HUES64 (cell line): ENCODE data around the gene EMC1.
"Not testable (repeated sequence)": the region's sequence is repeated elsewhere in the genome, so short reads cannot be mapped to it uniquely, and the experiment has no call there.

Experiments
- H3K27ac ChIP-seq: 2 replicates; pipeline ENCODE4 v1.7.0; 2013; ENCODE audit warnings: low read depth, low read length, inconsistent platforms
- H3K27me3 ChIP-seq: 2 replicates; pipeline ENCODE4 v1.6.1; 2013; ENCODE audit warnings: mild to moderate bottlenecking, low read length; ENCODE audit not compliant: insufficient read depth
- H3K36me3 ChIP-seq: 2 replicates; pipeline ENCODE4 v1.6.1; 2013; ENCODE audit warnings: mild to moderate bottlenecking, low read length; ENCODE audit not compliant: insufficient read depth
- H3K4me1 ChIP-seq: 2 replicates; pipeline ENCODE4 v1.6.1; 2013; ENCODE audit warnings: mild to moderate bottlenecking, low read length, moderate library complexity; ENCODE audit not compliant: insufficient read depth
- H3K4me3 ChIP-seq: 2 replicates; pipeline ENCODE4 v1.5.1; 2013; ENCODE audit warnings: mild to moderate bottlenecking, low read length, moderate library complexity
- H3K9ac ChIP-seq: 2 replicates; pipeline ENCODE4 v1.6.1; 2013; ENCODE audit warnings: mild to moderate bottlenecking, low read depth, low read length
- H3K9me3 ChIP-seq: 2 replicates; pipeline ENCODE4 v1.6.1; 2013; ENCODE audit warnings: low read depth, low read length; ENCODE audit not compliant: insufficient read depth
- WGBS: fragments of 150-250, 120-280 bp; methylation state at CpG from one replicate; pipeline ENCODE4 v1.1.7; 2013; ENCODE audit warnings: missing lambda C conversion rate; 5-methylcytosine and 5-hydroxymethylcytosine counted together

EMC1 gene

DNA sequence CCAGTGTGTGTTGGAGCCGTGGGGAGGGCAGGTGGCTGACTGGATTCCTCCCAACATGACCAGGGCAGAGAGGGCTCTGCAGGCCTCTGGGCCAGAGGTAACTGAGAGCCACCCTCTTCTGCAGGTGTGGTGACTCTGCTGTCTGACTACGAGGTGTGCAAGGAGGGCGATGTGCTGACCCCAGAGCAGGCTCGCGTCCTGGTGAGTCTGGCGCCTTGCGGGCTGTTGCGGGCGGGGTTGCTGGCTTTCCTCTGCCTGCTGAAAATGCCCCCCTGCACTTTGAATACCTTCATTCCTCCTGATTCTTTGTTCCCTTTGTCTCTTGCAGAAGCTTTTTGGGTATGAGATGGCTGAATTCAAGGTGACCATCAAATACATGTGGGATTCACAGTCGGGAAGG lies 7.0 kb upstream of the EMC1 start:
- Histone ChIP-seq H3K27me3 (no peaks in the 10 kb centered on the region), H3K4me1 (peaks cover 4% of the 10 kb centered on the region; the same call in 1 of the 2 replicates), H3K36me3 (peaks cover 65% of the 10 kb centered on the region), H3K4me3 (no peak overlapping the region), H3K27ac (no peak overlapping the region), H3K9me3 (no peaks in the 10 kb centered on the region), H3K9ac (no peak overlapping the region)
- WGBS: 96% methylated on average over 10 of the region's 10 CpGs

DNA sequence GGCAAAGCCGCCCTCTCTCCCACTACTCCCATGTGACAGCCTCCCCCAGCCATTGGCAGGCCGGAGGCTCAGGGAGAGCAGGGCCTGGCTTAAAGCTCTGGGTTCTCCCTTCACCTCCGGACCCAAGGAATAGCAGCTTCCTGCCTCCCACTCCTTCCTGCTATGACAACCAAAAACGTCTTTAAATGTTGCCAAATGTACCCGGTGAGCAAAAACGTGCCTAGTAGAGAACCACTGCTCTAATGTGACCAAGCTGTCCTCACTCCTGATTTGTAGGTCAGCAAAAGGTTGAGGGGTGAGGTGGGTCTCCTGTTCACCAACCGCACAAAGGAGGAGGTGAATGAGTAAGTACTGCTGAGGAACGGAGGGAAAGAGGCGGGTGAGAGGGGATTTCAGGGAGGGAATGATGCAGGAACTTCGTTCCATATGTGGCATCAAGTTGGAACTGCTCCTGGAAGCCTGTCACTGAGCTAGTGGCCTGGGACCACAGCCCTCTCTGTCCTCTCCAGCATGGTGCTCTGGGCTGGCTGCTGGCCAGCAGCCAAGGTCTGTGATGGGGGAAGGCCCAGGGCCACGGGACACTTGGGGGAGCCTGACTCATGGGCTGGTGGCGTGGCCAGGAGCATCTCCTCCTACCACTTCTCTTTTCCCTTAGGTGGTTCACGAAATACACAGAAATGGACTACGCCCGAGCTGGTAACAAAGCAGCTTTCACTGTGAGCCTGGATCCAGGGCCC lies 6.0 kb upstream of the EMC1 start:
- Histone ChIP-seq H3K27me3 (no peaks in the 10 kb centered on the region), H3K27ac (no peak overlapping the region), H3K4me3 (no peak overlapping the region), H3K9ac (no peak overlapping the region), H3K9me3 (no peaks in the 10 kb centered on the region), H3K36me3 (peaks cover 65% of the 10 kb centered on the region), H3K4me1 (peaks cover 11% of the 10 kb centered on the region)
- WGBS: 92% methylated on average over 15 of the region's 15 CpGs

DNA sequence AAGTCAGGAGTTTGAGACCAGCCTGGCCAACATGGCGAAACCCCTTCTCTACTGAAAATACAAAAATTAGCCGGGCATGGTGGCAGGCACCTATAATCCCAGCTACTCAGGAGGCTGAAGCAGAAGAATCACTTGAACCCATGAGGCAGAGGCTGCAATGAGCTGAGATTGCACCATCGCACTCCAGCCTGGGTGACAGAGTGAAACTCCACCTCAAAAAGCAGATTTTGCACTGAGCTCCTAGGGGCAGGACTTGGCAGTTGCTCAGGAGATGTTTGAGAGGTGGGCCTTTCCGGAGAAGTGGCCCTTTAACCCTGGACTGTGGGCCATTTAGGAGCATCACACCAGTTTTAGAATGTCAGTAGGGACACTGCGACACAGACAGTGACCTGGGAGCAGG lies 5.0 kb upstream of the EMC1 start:
- 95% methylated on average over 5 of the region's 5 CpGs for WGBS
- not testable (repeated sequence) for H3K9me3 ChIP-seq, H3K4me3 ChIP-seq, H3K27me3 ChIP-seq, H3K9ac ChIP-seq, H3K27ac ChIP-seq
- peaks cover 65% of the 10 kb centered on the region for H3K36me3 ChIP-seq
- H3K4me1 ChIP-seq: peaks cover 11% of the 10 kb centered on the region

DNA sequence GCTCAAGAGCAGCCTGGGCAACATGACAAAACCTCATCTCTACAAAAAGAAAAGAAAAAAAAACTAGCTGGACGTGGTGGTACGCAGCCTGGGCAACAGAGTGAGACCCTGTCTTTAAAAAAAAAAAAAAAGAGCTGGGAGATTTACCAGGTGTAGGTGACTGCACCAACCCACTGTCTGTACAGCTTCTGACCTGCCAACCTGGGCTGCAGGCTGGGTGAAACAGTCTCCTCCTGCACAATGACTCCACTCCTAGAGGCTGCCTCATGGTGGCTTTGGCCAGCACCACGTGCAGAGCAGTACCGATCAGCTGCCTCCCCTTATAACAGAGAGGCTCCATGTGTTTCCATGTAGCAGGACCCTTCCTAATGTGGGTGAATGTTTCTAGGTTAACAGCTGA lies 4.0 kb upstream of the EMC1 start:
- Histone ChIP-seq H3K9me3 (no peaks in the 10 kb centered on the region), H3K27ac (no peak overlapping the region), H3K4me3 (no peak overlapping the region), H3K27me3 (no peaks in the 10 kb centered on the region), H3K9ac (no peak overlapping the region), H3K36me3 (peaks cover 58% of the 10 kb centered on the region), H3K4me1 (peaks cover 12% of the 10 kb centered on the region)
- WGBS: 99% methylated on average over 4 of the region's 4 CpGs

DNA sequence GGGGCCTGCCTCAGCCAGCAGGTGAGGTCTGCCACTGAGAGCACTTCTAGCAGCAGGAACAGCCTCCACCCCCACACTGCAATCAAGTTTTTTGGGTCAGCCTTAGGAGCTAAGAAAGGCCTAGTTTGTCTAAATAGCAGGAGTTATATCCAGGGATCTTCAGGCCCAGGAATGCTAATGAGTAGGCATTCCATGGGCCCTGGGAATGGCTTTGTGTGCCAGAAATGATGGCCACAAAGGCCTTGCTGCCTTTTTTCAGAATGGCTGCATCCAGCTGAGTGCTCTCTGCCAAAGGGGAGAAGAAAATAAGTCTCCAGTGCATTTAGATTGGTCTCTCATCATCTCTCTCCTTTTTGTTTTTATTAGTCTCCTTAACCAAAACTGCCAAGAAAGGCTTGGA lies 3.1 kb upstream of the EMC1 start:
- H3K36me3 ChIP-seq: peaks cover 49% of the 10 kb centered on the region
- H3K9me3 ChIP-seq: no peaks in the 10 kb centered on the region
- no peaks in the 10 kb centered on the region for H3K27me3 ChIP-seq
- no peak overlapping the region for H3K9ac ChIP-seq
- H3K4me1 ChIP-seq: peaks cover 14% of the 10 kb centered on the region
- H3K4me3 ChIP-seq: no peak overlapping the region
- H3K27ac ChIP-seq: peak overlapping the region; percentile 46; the same call in 1 of the 2 replicates

DNA sequence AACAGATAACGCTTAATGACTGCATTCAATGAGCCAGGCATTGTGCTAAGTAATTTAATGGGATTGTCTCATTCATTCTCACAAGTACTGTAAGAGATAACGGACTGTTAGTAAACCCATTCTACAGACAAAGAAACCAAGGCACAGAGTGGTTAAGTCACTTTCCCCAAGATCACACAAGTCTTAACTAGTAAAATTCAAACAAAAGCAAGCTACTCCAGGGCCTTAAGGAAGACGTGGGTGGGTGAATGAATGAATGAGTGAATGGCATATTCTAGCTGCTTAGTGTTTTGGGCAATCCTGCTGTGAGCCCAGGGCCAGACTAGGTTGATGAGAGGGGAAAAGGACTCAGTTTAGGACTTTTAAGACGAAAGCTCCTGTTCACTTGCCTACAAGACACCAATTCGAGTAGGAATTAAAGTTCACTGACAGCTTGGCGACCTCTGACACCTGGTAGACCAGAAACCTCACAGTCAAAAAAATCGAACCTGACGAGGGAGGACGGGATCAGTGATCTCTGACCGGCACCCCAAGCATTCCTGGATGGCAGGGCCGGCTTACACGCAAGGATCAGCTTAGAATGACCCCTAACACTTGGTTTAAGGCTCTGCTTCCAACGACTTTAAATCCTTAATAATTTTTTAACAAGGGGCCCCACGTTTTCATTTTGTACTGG lies 557 bp downstream of the EMC1 start:
- 15% methylated on average over 14 of the region's 14 CpGs for WGBS
- Histone ChIP-seq H3K9me3 (no peaks in the 10 kb centered on the region), H3K4me1 (peaks cover 14% of the 10 kb centered on the region), H3K4me3 (peak overlapping the region; percentile 99), H3K36me3 (peaks cover 16% of the 10 kb centered on the region), H3K9ac (peak overlapping the region; percentile 100), H3K27ac (peak overlapping the region; percentile 99), H3K27me3 (no peaks in the 10 kb centered on the region)

DNA sequence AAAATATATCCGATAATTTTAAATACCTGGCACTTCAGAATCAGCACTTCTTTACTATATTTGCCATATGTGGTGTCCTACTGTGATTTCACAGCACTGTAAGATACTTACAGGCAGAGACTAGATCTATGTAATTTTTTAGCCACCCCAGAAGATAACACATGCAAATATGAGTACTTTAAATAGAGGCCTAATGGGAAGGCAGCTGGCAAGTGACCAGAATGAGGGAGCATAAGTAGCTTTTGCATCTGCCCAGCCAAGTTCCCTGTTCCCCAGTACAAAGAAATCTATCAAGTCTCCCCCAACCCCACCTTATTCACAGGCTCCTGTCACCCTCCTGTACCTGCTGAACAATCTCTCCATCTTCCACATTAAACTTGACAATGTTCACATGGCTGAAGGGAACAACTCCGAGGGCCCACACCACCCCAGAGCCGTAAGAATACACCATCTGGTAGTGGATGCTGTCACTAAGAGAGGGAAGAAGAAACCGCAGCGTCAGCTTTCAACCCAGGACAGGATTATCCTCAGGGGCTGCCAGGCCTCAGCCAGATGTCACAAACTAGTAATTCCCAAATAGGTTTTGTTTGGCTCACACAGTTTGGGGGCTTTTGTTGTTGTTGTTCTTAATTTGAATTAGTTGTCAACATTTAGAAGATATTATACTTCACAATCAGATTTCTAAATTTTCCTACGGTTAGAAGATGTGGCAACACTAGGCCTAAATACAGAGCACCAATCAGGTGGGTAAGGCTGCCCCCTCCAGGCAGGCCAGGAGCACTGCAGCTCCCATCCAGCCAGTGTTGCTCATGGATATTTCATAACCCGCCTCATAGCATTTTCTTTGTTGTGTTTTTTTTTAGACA lies 10.4 kb downstream of the EMC1 start:
- Histone ChIP-seq H3K36me3 (peaks cover 86% of the 10 kb centered on the region), H3K4me3 (no peak overlapping the region), H3K9ac (no peak overlapping the region), H3K27ac (no peak overlapping the region), H3K4me1 (no peaks in the 10 kb centered on the region), H3K9me3 (no peaks in the 10 kb centered on the region), H3K27me3 (no peaks in the 10 kb centered on the region)
- 88% methylated on average over 7 of the region's 7 CpGs for WGBS

DNA sequence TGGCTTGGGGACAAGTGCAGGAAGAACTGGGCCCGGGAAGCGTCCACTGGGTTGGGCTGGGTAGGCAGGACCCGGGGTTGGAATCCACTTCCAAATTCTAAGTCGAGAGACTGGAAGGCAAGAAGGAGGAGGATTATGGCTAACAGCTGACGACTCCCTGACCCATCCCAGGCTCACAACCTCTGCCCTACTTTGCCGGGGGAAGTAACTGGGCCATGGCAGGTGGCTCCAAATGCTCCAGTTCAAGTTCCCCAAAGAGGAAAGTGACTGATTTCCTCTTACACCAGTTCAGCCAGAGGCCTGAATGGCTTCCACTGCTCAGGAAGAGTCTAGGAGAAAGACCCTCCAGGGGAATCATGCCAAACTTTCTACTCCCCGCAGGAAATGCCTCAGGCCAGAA lies 11.4 kb downstream of the EMC1 start:
- Histone ChIP-seq H3K36me3 (peaks cover 92% of the 10 kb centered on the region), H3K4me1 (no peaks in the 10 kb centered on the region), H3K27me3 (no peaks in the 10 kb centered on the region), H3K9me3 (no peaks in the 10 kb centered on the region), H3K9ac (no peak overlapping the region), H3K4me3 (no peak overlapping the region), H3K27ac (no peak overlapping the region)
- WGBS: 97% methylated on average over 7 of the region's 7 CpGs

DNA sequence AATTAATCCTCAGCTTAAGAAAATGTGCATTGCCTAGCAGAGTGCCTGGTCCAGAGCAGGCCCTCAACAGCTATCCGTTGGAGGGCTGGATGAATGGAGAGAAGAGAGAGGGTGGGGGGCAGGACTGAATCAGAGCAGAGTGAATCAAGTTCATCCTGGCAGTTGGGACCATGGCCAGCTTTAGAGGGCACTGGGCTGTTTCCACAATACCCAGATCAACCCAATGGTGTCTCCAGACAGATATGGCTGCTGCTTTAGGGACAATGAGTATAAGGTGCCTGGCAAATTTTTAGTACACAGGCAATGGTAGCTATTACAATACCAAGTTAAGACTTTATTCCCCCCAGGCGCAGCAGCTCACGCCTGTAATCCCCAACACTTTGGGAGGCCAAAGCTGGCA lies 17.1 kb downstream of the EMC1 start:
- 96% methylated on average over 3 of the region's 3 CpGs for WGBS
- H3K9me3 ChIP-seq: no peaks in the 10 kb centered on the region
- no peak overlapping the region for H3K4me3 ChIP-seq
- H3K9ac ChIP-seq: no peak overlapping the region
- peaks cover 91% of the 10 kb centered on the region for H3K36me3 ChIP-seq
- no peak overlapping the region for H3K27ac ChIP-seq
- H3K27me3 ChIP-seq: no peaks in the 10 kb centered on the region
- H3K4me1 ChIP-seq: no peaks in the 10 kb centered on the region

DNA sequence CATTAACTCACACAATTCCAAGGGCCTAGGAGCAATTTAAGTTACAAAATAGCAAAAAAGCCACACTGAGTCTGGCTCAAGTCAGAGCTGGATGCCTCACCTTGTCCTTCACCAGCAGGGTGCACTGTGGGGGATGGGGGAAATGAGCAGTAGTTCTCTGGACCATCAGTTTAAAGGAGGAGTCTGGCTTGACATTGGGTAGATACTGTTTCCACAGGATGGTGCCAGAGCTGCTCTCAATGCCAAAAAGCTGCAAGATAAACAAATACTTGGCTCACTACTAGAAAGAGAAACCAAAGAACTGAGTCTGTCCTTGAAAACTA lies 18.8 kb downstream of the EMC1 start:
- no peak overlapping the region for H3K27ac ChIP-seq
- H3K4me3 ChIP-seq: no peak overlapping the region
- H3K4me1 ChIP-seq: no peaks in the 10 kb centered on the region
- H3K9me3 ChIP-seq: no peaks in the 10 kb centered on the region
- no peak overlapping the region for H3K9ac ChIP-seq
- H3K27me3 ChIP-seq: no peaks in the 10 kb centered on the region
- peaks cover 88% of the 10 kb centered on the region for H3K36me3 ChIP-seq

DNA sequence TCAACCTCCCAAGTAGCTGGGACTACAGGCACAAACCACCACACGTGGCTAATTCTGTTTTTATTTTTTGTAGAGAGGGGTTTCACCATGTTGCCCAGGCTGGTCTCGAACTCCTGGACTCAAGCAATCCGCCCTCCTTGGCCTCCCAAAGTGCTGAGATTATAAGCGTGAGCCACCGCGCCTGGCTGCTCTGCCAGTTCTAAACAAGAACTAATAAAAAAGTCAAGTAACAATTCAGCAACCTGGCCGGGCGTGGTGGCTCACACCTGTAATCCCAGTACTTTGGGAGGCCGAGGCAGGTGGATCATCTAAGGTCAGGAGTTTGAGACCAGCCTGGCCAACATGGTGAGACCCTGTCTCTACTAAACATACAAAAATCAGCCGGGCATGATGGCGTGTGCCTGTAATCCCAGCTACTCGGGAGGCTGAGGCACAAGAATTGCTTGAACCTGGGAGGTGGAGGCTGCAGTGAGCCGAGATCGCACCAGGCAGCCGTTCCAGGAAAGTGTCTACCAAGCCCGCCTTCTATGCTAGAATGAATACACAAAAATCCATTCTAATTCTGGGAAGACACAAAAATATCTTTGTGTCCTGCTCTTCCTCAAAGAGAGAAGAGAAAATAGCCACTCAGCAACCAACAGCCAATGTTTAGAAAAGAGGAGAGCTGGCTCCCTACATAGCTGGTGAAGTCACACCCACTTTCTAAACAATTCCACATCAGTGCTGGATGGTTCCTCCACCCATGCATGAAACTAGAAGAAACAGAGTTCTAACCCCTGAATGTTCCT lies 19.4 kb downstream of the EMC1 start:
- not testable (repeated sequence) for H3K4me1 ChIP-seq, H3K9ac ChIP-seq, H3K27ac ChIP-seq, H3K27me3 ChIP-seq, H3K9me3 ChIP-seq, H3K4me3 ChIP-seq
- H3K36me3 ChIP-seq: peaks cover 87% of the 10 kb centered on the region
- 97% methylated on average over 16 of the region's 16 CpGs for WGBS
